Endometrial microvascular endothelial cells (primary cell): ENCODE data around the gene ELL. TPM values are rescaled to one million over a fixed set of nuclear protein-coding genes. Genes with fewer than 3 reads are reported as not detected.

Experiments
- in situ Hi-C: cut with HindIII; loops from 2 replicates; pipeline ENCODE4 v1.10.0; 2017; ENCODE audit warnings: low sequenced_read_pairs, low pct_unique_long_range_greater_than_20kb; ENCODE audit errors: inconsistent ontology term
- total RNA-seq: library from RNA; depleted of rRNA; stranded (reverse); fragments of >200 nt; gene quantifications from one replicate; pipeline ENCODE4 v1.2.3, GENCODE V29; 2015; ENCODE audit errors: inconsistent ontology term

ELL gene
- total RNA-seq, 1 donor from 2014 or later: 18.6 TPM

DNA sequence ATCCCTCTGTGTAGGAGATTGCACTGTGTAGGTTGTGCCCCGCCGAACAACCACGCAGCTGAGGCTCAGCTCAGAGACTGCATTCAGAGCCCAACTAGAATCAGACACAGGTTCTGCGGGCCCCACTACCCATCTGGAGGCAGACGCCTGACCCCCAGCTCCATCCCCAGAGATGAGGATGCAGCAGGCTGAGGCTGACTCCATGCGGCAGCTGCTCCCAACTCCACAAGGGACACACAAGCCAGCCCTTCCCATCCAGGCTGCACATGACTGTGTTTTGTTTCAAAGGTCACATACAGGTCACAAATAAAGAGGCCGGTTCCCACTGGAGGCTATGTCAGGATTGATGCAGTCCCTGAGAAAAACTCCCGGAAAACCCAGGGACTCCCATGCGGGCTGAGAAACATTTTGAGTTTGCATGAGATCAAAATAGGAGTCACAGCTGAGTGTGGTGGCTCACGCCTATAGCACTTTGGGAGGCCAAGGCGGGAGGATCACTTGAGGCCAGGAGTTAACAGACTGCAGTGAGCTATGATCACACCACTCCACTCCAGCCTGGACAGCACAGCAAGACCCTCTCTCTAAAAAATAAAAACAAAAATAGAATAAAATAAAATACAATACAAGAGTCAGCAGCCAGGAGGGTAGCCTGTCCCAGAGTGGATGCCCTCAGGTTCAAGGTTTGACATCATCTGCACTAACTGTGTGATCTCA, 14.0 kb downstream of the ELL start:
- in situ Hi-C loops: no loop called here

DNA sequence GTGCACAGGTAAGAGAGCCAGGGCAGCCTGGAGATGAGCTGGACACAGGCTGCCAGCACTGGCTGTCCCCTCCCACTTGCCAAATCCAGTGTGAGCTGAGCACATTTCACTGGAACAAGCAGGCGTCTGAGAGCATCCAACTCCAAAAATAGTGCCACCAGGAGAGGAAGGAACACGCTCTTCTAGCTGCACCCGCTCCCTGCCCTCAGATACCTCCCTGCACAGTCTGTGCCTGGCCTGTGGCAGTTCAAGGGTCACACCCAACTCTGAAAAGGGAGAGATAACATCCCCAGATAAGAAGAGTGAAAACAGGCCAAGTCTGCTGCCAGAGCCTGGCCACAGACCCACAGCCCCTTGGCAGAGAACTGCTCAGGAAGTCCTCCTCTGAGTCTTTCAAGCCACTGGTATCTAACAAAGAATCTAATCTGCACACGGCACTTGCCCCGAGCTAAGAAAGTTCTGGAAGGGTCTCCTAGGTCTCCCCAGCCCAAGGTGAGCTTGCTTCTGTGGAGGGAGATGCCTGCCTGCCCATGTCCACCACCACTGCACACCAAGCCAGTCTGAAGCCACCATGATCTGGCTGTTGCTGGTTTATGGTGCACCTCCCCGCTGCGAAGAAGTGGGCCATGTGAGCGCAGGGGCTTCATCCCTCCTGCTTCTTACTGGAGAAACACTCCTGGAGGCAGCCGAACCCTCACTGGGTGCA, 14.7 kb downstream of the ELL start:
- in situ Hi-C loops: no loop called here

DNA sequence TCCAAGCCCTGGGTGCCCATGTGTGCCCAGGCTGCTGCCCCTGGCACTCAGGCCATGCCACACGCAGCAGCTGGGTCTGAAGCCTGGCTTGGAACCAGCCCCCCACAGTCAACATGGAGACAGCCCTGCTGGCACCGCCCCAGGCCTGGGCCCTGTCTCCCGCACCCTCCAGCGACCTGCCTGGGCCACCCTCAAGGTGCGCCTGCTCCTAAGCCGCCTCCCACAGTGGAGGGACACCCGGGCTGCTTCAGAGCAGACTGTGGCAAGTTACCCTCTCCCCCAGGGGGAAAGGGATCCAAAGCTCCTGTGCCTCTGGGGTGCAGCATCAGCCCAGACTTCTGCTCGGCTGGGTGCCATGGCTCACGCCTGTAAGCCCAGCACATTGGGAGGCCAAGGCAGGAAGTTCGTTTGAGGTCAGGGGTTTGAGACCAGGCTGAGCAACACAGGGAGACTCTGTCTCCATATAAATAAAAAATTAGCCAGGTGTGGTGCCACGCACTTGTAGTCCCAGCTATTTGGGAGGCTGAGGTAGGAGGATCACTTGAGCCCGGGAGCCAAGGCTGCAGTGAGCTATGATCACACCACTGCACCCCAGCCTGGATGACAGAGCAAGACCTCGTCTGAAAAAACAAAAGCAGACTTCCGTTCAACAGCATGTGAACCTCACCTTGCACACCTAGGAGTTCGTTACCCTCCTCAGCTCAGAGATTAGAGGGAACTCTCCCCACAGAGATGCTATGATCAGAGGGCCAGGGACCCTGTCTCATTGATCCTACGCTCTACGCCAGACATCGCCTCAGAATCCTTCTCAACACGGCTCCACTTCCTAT, 15.6 kb downstream of the ELL start:
- in situ Hi-C loops: no loop called here

DNA sequence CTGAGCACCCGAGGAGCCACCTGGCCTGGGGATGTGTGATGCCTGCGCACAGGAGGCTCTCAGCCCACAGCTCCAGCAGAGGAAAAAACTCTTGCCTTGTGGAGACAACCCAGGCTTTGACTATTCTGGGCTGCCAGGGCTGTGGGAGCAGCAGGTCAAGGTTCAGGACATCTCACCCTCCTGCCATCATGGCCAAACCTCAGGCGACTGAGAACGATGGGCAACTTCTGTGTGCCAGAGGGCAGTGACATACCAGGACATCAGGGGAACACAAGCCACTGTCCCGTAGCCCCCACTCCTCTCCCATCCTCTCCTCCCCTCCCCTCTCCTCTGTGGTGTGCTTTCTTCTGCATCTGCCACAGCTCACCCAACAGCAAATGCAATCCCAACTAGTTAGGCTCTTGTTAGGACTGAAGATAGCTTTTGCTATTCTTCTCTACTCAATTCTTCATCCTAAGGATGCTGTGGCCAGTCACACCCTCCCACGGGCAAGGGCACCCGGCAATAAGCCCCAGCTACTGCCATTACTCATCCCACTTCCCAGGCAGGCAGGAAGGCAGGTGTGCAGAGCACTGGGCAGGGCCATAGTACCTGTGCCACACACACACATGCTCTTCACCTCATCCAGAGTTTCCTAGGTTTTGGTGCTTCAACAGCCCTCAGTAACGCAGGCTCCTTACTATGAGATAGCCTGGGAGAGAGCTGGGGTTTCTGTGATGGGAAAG, 16.8 kb downstream of the ELL start:
- in situ Hi-C loops: no loop called here

DNA sequence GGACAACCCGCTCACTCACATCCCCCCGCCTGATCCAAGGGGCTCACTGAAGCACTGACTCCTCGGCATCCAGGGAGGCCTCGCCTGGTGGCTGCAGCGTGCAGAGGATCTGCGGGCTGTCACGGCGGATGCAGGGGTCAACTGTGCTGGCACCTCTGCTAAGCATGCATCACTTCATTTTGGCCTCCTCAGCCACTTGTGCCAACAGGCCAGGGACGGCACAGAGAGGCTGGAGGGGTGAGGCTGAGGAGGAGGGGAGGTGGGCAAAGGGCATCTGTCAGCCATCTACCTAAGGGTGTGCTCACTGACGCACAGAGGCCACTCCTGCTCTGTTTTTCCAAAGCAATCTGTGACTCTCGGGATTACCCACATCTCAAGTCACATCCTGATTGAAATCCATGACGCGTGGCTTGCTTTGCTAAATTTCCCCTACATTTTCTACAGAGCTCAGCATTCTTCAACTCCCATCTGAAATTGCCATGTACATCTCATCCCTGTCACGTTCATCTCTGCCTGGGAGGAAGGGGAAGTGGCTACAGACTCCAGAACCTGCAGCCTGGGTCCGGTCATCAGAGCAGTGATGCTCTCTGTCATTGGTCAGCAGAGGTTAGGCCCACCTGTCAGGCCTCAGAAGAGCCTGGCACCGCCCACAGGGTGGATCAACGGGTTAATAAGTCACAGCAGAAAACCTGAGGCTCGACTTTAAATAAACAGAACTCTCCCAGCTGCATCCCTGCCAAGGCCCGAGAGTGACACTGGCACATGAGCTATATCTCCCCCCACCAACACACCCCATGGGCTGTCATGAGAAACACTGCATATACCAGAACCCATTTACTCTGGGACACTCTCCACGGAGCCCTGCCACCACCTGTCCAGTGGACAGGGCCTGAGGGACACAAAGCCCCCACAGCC, 17.6 kb downstream of the ELL start:
- in situ Hi-C loops: no loop called here

DNA sequence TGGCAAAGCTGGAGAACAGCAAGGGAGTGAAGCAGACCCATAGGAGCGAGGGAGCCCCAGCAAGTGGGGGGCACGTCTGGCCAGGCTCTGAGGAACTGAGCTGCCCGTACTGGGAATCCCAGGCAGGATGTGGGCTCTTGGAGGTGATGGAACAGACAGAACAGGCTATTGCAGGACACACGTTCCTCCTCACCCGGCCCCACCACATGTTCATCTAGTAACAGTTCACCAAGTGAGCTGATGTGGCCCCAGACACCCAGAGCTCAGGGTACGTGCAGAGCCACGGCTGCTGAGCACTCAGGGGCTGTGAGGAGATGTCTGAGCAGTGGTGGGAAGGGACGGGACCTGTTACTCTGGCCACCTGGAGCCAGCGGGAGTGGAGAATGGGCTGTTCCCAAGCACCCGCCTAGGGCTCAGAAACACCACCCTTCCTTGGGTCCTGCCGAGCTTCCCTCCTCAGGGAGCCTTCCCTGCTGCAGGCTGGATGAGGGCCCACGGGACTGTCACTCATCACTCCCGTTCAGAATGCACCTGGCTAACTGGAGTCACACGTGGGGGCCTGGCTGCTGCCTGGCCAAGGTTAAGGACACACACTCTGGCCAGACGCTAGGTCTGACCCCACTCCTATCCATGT, 18.4 kb downstream of the ELL start:
- in situ Hi-C loops: no loop called here

DNA sequence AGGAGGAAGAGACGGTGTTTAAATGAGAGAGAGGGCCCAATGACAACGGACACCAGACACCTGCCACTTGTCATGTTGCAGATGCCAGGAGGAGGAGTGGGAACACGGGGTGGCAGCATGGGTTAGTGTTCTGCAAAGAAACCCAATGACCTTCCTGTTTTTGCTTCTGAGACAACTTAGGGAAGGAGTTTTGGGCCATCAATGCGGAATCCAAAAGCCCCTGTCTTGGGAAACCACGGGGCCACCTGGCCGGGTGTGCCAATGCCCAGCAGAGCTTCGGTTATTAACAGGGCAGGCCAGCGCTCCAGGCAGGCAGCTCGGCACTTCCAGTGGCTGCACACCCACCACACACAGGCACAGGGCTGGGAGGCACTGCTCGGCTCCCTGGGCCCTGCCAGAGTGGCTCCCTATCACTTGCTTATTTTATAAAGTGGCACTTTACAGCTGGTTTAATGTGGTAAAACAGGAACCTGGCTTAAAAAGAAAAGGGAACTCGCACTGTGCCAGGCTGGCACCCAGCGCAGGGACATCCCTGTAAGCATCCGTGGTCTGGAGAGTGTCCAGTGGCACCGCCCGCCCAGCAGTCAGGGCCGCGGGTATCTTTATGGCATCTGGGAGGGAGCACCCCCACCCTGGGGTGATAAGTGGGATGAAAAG, 19.1 kb downstream of the ELL start:
- in situ Hi-C loops: no loop called here

DNA sequence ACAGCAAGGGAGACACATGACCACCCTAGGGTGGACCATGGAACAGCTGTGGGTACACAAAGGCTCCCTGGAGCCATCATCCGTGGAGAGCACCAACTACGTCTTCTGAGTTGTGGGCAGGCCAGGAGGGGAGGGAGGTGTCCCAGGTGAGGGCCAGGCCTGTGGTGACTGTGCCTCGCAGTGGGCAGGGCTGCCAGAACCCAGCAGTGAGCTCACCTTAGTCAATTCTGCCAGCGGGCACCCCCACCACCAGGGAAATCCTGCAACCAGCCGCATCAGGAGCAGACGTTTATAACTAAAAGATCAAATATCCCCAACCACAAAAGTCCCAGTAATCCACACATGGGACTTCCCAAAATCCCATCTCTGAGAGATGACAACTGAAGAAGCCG, 19.6 kb downstream of the ELL start:
- in situ Hi-C loops: no loop called here

DNA sequence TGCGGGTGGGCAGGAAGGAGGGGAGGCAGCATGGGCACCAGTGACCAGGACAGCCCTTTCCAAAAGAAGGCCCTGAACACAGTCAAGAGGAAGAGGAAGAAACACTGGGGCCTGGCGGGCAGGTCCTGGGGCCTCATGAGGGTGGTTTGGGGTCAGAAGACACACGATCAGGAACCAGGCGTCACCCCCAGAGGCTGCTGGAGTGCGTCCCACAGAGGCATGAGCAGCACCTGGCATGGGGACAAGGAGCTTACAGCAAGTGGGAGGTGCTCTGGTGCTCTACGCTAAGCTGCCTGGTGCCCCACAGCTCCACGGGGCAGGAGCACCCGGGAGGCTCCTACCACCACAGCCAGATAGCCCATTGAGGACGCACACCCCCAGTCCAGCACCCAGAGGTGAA, 20.0 kb downstream of the ELL start:
- in situ Hi-C loops: no loop called here

DNA sequence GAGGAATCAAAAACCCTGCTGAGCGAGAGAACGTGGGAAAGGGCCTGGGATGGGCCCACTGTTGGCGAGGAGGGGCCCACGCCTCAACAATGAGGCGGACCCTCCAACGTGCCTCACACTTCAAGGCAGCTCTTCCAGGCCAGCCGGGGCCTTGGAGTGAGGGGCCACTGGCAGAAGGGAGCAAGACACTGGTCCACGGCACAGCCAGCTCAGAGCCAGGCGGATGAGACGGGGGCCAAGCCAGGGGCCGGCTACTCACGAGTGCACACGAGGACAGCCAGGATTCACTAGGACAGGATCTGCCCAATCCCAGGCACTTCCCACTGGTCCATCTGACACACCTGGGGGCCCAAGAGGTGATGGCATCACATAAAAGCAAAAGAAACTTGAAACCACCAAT, 20.5 kb downstream of the ELL start:
- in situ Hi-C loops: no loop called here

DNA sequence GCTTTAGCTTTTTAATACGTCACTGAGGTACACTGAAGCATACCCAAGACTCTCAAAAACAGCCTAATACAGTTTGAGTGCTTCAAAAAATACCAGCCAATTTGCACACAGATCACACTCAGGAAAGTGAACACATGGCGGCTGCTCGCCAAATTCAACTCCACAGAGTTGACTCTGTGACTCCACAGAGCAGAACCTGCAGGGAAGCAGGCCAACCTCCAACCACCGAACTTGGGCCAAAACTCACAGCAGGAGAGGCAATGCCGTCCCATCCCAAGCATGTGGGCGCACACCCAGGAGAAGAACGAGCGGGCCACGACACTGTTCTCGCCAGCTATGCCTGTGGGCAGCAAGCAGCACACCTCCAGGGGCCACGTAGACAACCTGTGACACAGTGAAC, 21.1 kb downstream of the ELL start:
- in situ Hi-C loops: no loop called here

DNA sequence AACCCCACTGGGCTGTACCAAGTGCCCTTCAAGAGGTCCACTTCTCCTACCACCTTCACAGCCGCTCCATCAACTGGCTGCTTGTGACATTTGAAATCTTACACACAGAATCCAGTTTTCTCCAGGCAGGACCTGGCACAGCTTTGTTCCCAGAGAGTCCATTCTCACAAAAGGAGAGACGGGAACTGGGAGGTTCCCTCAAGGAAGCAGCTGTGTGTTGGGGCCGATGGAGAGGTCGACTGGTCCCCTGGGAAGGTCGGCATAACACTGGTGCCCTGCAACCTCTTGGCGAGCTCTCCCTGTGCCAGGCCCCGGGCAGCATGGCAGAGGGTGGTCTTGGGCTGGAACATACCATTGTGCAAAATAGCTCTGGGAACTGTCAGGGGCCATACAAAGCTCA, 21.5 kb downstream of the ELL start:
- in situ Hi-C loops: no loop called here

DNA sequence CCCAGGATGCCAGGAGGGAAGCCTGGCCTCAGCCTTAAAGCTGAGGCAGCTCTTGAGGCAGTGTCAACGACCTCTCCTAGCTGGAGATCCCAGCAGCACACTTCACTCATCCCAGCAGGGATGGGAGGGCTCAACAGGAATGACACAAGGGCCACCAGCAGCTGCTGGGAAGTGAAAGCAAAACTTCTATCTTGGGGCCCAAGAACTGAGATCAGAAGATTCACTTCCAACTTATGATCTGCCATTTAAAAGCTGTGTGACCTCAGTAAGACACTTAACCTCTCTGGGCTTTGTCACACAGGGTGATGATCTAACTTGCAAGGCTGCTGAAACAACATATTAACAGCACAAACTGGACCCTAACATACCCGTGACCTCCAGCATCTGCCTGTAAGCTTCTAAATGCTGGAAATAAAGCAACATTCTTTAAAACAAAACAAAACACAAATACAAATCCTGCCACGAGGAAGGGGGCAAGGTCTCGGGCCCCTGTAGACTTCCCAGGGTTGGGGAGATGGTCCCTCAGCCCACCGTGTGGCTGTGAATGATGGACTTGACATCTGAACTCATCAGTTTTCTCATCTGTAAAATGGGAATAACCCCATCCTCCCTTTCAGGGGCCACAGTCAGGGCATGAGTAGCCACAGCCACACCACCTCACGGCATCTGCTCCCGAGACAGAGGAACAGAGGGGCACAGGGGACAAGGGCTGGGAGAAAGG, 22.7 kb downstream of the ELL start:
- in situ Hi-C loops: no loop called here

DNA sequence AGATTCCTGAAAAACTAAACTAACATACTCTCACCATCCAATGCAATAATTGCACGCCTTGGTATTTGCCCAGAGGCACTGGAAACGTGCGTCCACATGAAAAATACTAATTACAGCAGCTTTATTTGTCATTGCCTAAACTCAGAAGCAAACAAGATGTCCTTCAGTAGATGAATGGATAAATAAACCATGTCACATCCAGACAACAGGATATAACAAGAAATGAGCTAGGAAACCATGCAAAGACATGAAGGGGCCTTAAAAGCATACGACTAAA, 25.0 kb downstream of the ELL start:
- in situ Hi-C loops: no loop called here

DNA sequence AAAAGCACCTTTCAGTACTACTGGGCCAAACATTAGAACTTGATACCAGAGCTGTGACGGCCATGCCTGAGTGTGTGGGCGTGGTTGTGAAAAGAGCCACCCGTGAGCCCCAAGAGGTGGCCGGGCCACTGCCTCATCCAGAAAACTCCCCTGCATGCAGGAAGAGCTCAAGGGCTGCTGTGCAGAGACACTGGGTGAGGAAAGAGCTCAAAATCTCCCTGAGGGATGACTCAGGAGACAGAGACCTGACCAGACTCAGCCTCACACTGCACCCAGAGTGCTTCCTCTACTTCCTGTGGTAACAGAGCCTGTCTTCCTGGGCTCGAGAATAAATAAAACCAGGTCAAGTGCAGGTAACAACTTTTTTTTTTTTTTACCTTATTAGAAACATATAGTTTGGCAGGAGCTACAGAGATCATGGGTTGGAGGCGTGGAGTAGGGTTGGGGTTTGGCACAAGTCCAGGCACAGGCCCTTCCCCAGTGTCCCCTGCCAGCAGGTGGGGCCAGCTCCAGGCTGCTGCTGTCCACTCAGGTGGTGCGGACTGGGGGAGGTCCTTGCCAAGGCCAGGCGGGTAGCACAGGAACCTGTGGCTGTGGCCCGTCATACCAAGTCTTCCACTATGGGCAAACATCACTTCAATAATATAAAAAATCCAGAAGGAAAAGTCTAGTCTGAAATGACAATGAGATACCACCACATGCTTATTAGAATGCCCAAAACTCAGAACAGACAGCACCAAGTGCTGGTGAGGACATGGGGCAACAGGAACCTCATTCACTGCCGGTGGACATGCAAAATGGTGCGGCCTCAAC, 25.5 kb downstream of the ELL start:
- in situ Hi-C loops: no loop called here

DNA sequence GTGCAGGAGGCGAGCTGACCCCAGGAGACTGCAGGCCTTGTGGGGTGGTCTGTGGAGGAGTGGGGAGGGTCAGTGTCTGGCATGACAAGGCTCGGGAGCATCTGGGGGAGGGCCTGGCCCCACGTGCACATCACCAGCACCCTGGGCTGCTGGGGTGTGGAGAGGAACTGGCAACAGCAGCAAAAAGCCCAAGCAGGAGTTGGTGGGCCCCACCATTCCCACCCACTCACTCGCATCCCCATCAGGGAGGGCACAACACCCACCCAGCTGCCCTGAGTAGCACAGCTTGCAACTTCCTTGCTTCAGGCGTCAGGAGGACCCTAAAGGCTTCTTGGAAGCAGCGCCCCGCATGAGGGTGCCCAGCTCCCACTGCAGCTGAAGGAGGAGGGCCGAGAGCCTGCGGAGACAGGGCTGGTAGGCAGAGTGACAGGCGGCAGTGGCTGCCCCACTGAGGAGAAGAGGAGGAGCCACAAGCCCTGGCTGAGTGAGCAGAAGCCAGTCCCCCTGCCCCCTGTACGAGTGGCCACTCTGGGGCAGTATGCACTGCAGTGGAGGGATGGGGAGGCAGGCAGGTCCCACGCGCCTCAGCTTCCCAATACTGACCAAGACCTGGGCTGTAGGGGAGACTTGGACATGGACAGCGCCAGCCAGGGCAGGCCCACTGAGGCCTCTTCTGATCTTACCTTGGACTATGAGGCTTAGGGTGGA, 26.5 kb downstream of the ELL start:
- in situ Hi-C loops: no loop called here
